ENCODE measurements around the gene BDKRB1. TPM values are rescaled to one million over a fixed set of nuclear protein-coding genes. Genes with fewer than 3 reads are reported as not detected.

BDKRB1 gene
- not detected in 2 replicates for total RNA-seq

DNA sequence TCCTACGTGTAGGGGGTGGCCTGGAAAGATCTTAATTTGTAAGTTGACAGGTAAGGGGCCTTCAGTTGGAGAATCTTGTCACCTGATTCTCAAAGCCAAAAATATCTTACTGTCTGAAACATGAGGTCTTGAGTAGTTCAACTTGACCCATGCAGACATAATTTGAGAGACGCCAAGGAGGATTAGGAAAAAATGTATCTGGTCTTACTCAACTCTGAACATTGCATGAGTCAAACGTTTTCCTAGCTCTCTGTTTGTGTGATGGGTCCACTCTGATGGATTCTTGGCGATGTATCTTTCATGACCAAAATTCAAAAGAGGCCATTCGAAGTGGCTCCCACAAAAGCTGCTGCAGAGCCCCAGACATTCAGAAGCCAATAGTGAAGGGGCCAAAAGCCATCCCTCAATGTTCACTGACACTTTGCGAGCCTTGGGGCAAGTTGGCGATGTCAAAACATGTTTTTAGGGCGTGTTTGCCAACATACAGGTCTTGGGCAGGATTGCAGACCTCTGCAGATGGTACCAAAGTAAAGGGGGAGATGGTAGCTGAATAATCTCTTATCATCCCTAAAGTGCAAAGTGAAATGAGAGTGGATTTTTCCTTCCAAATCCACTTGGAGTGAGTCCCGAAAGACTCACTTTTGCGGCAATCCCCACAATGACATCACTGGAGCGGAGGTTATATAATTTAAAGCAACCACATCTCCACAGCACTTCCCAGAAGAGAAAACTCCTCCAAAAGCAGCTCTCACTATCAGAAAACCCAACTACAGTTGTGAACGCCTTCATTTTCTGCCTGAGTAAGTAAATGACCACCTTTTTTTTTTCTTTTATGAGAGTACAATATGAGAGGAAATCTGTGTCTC is at the start of gene BDKRB1:
Gene BDKRB1 (plus strand): TSS at position 710 of the 866 bp plus-strand sequence. CDS start 7,473 bp downstream, outside the sequence.
- DNase-seq (ENCODE audit: low read depth in 2 of 2) = peak in 1 of 2 donors; percentile 23

DNA sequence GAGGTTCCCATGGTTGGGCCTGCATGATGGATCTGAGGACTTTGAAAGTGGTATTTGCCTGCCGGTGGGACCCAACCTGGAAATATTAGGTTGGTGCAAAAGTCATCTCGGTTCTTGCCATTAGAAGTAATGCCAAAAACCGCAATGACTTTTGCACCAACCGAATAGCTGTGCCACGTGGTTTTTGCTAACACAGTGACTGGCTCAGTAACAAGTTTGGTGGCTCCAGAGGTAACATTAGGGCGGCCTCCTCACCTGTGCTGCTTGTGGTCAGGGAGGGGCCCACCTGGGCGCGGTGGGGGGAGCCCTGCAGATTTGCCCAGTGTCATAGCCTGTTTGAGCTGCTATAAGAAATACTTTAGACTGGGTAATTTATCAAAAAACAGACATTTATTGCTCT is 49.5 kb upstream of the BDKRB1 start:
- no peak for DNase-seq (ENCODE audit: low read depth in 2 of 2)

DNA sequence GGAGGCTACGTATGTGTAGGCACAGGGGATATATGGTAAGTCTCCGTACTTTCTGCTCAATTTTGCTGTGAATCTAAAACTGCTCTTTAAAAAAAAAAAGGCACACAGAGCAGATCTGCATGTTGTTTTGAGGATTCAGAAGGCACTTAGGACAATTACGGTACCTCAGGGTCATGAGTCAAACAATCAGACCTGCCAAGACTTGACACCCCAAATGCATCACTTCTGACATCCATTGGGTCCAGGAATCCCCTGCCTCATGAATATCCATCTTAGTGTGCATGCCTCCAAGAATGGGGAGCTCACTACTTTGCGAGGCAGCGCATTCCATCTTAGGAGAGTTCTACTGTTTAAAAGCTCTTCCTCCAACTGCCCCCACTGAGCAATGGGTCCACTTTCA is 48.3 kb upstream of the BDKRB1 start:
- DNase-seq (ENCODE audit: low read depth in 2 of 2) = no peak

DNA sequence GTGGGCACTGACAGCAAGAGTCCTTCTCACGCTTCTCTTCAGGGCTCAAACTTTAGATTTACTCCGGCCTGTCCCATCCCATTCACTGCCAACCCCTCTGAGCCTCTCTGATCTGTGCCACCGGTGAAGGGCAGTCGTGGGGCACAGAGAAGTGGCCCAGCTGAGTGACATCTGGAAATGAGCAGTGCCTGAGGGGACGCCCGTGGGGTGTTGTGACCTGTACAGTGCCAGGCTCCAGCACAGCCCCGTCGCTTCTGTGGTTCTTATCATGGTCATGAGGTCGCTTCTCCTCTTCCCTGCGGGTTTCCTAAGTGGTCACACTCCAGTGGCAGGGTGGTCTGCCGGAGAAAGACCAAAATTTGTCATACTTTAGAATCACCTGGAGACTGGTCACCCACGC is 47.3 kb upstream of the BDKRB1 start:
- no peak for DNase-seq (ENCODE audit: low read depth in 2 of 2)

DNA sequence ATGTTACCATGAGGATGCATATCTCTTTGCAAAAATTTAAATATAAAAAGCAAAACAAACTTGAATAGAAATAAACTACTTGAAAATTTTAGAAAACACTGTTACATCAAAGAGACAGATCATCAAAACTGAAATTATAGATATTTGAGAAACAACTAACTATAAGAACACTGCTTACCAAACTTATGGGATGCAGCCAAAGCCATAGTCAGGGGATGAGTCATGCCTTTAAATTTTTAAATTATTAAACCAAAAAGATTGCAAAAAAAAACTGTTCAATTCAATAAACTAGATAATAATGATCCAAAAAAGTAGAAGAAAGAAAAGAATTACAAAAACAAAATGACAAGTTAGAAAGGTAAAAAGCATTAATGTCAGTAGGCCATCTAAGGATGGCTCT is 43.9 kb upstream of the BDKRB1 start:
- no peak for DNase-seq (ENCODE audit: low read depth in 2 of 2)

DNA sequence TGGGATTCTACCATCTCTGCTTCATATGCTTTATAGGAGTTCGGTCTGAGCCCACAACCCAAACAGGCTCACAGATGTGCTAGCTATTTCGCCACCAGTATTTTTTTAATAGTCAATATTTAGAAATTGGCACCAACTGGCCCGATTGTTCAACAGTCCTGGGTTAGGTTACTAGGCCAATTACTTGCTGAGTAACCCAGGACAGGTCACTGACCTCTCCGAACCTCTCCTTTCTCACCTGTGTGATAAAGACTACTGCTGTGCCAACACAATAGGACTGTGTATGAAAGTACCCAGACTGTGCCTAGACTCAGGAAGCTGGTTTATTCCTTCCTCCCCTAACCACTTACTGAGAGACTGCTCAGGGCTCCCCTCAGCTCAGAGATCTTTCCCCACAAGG is 43.1 kb upstream of the BDKRB1 start:
- DNase-seq (ENCODE audit: low read depth in 2 of 2) = no peak

DNA sequence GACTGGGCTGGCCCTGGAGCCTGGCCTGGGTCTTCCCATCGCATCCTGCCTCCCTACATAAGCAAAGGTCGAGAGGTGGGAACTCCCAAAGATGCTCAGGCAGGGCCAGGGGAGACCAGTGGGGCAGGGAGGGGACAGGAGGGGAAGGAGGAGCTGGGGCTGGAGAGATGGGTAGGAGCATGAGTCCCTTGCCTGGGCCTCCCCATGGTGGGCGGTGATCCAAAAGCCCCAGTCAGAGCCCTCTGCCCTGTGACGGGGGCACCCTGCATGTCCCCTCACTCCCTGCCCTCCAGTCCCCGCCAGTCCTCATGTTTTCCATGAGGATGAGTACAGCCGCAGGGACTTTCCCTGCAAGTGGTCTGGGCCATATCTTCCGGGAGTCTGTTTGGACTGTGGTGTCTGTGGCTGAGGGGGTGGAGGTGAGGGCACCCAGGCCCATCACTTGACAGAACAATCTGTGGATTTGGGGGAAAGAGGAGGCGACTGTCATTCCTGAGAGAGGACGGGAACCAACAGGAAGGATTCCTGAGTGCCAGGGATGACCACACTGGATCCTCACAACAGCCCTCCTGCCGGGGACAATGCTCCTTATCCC is 42.0 kb upstream of the BDKRB1 start:
- DNase-seq (ENCODE audit: low read depth in 2 of 2) = no peak

DNA sequence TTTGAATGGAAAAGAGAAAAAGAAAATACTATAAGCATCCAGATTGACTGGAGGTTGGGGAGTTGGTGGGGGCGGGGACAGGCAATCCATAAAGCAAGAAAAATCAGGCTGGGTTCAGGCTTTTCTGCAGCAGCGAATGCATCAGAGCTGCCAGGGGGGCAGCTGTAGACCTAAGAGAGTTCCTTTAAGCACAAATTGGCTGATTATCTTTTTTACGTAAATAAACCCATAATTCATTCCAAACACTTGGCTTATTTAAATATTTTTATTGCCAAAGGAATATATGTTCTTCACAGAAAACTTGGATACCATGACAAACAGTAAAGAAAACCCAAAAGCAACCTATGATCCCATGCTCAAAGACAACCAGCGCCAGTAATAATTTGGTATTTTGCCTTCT is 41.2 kb upstream of the BDKRB1 start:
- DNase-seq (ENCODE audit: low read depth in 2 of 2) = no peak

DNA sequence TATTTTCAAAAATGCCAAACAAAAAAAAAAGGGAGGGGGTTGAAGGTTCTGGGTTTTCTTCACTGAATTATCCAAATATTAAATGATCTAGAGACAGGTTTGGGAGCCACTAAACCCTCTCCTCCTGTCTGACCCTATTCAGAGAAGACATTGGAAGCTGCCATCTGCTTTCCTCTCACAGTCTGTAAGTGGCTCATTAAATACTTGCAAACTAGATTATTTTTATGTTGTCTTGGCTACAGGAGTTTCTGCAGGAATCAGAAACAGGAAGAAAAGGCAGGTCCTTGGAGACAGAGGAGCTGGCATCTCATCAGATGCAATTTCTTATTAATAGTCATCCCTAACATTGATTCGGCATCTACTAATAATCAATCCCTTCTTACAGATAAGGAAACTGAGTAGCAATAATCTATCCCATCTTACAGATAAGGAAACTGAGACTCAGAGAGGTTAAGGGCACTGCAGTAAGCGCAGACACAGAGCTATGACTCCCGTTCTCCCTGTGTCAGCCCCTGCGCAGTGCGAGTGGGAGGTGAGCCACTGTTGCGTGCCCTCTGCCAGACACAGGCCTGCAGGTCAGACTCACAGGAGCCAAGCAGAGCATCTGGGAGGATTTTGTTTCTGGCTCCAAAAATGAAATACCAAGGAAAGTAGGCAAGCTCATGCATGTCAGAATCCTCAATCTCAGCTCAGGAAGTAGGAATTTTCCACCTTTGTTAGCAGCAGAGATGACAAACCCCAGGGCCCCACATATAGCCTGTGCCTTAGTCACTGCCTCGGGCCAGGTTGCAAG is 40.4 kb upstream of the BDKRB1 start:
- no peak for DNase-seq (ENCODE audit: low read depth in 2 of 2)

DNA sequence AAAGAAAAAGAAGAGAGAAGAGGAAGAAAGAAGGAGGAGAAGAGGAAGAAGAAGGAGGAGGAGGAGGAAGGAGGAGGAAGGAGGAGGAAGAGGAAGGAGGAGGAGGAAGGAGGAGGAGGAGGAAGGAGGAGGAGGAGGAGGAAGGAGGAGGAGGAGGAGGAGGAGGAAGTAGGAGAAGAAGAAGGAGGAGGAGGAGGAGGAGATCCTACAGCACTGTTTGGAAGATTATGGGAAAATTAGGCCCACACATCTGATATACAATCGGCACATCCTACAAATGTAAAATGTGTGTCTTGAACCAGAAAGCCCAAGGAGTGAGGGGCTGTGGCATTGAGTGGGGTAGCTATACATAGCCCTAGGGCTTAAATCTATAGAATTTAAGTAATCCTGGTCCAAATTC is 39.4 kb upstream of the BDKRB1 start:
- DNase-seq (ENCODE audit: low read depth in 2 of 2) = no peak

DNA sequence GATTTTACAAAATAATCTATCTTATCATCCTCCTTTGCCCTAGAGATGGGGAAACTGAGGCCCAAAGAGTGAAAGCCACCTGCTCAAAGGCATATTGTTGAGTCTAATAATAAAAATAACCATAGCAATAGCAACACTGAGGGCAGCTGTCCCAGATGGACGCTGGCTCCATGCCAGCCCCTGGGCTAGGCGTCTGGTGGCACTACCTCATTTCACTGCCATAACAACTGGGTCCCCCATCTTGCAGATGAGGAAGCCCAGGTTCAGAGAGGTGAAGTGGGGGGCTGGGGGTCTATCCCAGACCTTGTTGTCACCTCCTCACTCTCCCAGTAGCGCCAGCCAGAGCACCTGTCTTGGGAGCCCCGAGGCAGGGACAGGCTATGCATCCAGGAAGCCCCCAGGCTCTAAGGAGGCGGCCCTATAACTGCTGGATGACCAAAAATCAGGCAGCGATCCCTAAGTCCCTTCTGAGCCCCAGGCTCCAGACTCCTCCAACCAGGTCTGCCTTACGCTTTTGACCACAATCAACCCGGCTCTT is 38.6 kb upstream of the BDKRB1 start:
- no peak for DNase-seq (ENCODE audit: low read depth in 2 of 2)

DNA sequence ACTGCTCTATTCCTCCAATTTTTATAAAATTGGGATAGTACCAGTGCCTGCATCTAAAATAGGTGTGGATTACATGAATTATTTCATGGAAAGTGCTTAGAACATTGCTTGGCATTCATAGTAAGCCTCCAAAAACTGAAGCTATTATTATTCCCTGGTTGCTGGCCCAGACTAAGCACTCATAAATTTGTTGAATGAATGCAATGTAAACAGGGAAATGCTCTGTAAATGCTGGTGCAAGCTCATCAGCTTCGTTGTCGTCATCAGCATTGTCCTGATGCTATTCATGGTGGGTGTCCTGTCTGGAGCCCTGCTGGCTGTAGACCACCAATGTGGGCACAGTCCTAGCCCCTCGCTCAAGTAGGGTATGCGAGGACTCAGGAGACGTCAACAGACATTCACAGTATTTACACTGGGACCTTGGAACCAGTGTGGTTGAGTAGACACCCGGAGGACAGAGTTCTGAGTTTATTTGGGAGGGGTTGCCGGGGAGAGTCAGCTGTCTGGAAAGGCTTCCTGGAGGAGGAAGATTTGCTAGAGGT is 34.8 kb upstream of the BDKRB1 start:
- DNase-seq (ENCODE audit: low read depth in 2 of 2) = no peak

DNA sequence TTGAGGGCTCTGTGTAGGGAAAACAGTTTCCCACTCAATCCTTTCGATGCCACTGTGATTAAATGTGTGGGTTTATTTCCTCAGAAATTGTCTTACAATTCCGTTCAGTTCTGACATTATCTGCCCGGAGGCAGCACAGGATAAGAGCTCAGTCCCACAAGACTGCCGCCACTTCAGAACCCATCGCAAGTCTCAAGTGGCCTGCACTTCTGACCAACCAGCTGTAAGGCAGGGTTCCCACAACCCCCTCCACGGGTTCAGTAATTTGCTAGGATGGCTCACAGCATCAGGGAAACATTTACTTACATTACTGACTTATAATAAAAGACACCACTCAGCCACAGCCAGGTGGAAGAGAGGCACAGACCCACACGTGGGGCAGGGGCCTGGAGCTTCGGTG is 34.2 kb upstream of the BDKRB1 start:
- DNase-seq (ENCODE audit: low read depth in 2 of 2) = no peak

DNA sequence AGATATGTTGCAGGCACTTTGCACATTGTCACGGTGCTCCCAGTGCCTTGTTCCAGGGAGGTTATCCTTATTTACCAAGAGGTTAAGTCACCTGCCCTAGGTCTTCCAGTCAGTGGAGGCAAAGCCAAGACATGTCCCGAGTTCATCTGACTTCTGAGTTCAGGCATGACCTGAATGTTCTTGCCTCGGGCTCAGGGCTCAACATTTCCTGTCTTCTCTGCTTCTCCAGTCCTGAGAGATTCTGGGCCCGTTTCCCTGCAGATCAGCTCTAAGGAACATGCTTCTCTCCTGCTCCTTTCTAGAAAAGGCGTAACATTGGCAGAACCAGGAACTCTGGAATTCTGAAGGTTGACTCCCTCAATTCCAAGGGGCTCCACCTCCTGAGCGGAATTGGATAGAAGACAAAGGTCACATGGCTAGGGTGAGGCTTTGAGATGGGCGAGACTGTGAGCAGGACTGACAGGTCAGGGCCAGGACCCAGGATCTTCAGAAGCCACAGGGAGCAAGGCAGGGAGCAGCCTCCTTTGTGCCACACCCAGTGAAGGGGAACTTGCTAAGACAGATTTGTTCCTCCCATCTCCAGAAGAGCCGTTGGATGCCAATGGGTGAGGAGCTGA is 31.4 kb upstream of the BDKRB1 start:
- no peak for DNase-seq (ENCODE audit: low read depth in 2 of 2)

DNA sequence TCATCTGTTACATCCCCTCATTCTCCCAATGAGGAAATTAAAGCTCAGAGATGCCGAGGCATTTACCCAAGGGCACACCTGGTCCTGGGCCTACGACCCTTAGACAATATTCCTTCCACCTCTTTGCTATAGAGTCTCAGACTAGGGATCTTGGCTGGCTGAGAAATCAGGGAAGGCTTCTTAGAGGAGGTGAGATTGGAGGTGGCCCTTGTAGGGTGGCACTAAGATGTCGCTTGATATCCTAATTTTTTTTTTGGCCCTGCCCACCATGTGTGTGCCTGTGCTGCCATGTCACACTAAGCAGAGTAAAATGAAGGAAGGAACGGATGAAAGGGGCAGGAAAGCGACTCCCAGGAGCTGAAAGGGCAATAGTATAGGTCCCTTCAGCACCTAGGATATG is 30.8 kb upstream of the BDKRB1 start:
- no peak for DNase-seq (ENCODE audit: low read depth in 2 of 2)

DNA sequence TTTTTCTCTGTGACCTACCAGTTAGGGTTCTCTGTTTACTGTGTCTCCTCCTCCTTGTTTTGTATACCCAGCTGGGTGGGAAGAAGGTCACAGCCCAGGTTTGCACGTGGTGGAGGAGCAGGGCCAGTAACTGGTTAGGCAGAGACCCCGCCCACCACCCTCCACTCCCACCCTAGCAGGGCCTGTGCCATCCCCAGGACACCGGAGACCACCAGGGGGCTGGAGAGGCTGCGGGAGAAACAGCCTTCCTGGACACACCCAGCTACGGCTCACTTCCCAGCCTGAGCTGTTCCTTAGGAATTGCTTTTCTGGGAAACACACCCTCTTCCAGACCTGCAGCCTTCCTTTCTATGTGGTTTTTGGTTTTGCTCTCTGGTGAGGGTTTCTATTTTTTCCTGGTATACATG is 30.3 kb upstream of the BDKRB1 start:
- DNase-seq (ENCODE audit: low read depth in 2 of 2) = no peak

DNA sequence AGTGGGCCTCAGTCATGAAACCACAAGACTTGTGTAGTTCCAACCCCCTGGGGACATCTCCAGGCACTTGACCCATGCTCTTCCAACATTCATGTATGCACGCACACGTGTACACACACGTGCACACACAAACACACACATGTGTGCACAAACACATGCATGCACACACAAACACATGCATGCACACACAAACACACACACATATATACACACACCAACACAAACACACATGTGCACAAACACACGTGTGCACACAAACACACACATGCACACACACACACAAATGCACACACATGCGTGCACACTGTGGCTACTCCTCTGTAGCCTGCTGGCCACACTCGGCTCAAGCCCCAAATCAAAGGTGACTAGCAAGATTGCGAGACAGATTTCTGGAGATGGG is 28.6 kb upstream of the BDKRB1 start:
- DNase-seq (ENCODE audit: low read depth in 2 of 2) = no peak

DNA sequence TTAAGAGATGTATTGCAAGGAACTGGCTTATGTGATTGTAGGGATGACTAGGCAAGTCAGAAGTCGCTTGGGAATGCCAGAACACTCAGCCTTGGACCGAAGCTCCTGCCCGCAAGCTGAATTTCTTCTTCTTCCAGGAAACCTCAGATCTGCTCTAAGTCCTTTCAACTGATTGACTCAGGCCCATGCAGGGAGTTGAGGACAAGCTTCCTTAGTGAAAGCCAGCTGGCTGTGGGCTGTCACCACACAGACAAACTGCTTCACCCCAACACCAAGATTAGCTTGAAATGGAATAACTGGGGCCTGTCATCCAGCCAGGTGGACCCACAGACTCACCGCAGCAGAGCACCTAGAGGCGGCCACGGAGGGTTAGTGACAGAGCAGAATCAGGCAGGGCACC is 26.7 kb upstream of the BDKRB1 start:
- no peak for DNase-seq (ENCODE audit: low read depth in 2 of 2)

DNA sequence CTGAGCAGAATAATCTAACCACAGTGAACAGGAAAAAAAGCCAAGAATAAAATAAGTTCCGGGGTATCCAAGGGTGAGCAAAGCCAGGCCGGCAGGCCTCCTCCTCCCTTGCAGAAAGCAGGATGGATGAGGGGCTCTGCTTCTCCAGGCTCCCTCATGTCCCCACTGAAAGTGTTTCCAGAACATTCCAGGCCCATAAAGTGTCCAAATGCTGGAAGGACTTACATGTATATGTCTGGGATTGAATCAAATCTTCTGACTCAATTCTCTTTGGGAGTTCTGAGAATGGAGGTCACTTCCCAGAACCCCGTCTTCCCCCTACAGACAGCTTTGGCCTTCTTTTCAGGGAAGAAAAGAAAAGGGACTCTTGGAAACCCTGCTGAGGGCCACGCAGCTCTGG is 25.0 kb upstream of the BDKRB1 start:
- DNase-seq (ENCODE audit: low read depth in 2 of 2) = no peak

DNA sequence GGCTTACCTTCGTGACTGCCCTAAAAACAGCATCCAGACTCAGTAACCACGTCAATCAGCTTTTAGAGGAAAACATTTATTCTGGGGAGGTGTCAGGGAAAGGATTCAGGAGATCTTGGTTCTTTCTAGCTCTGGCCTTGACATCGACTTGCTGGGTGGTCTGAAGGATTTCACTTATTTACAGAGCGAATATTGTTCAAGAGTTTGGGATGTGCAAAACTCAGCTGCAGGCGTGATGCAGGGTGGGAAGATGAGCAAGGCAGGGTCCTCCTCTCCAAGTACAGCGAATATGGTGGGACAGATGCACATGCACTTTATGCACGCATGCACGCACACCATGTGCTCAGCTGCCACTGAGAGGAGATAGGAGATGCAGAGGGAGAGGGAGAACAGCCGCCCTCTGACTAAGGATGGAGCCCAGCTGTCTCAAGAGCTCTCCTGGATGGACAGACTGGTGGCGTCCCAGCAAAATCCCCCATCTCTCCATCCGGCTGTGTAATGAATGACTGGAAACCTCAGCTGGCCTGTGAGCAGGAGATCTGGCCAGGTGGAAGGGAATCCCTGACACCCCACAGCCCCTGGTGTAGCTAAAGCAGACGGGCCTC is 24.4 kb upstream of the BDKRB1 start:
- no peak for DNase-seq (ENCODE audit: low read depth in 2 of 2)

DNA sequence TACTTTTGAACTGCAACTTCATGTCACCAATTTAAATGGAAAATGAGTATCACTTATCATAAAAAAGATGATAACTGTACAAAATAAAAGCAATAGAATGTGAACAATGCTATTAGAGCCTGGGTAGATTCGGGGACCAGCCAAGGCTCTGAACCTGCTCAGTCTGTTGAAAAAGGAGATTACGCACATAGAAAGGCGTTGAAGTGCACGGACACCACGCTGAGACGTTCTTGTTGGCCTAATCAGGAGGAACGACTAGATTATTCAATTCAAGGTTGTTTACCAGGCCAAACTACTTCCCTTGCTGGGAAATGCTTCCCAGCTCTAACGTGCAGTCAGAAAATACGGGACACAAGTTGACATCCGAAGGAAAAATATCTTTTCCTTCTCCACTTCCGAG is 23.5 kb upstream of the BDKRB1 start:
- DNase-seq (ENCODE audit: low read depth in 2 of 2) = no peak
